HG02759 (cell line): ENCODE measurements around the gene TNP2.
A peak's percentile ranks its signal among the peaks of the same experiment; 100 is the strongest.
"Not testable (repeated sequence)": the region's sequence is repeated elsewhere in the genome, so short reads cannot be mapped to it uniquely, and the experiment has no call there.

Experiments
- ATAC-seq: cut with Tn5 transposase; IDR thresholded peaks from one replicate; pipeline ENCODE4 v1.9.1; 2021; ENCODE audit warnings: mild to moderate bottlenecking, moderate library complexity; ENCODE audit not compliant: unreplicated experiment

The TNP2 gene

DNA sequence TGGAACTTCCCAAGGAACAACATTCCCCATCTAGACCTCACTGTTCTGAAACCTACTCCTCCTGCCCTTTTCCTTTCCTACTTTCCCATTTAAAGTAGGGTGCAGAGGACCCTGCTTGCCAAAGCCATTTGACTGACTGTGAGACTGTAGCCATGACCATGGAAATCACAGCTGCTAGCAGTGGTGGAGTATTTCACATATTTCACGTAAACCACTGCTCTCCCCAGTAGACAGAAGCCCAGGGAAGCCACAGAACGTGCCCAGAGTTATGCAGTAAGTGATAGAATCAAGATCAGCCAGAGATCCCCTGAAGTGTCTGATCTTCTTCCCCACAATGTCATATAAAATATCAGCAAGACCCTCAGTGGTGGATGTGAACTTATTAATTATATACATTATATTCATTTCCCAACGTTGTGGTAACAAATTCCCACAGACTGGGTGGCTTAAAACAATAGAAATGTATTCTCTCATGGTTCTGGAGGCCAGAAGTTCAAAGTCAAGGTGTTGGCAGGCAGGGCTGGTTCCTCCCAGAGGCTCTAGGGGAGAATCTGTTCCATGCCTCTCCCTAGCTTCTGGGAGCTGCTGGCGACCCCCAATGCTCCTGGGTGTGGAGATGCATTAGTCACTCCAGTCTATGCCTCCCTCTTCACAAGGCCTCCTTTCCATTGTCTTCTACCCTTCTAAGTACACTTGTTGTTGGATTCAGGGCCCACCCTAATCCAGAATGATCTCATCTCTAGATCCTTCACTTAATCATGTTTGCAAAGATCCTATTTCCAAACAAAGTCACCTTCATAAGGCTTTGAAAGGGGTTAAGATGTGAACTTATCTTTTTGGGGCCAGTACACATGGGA is 32.7 kb upstream of the TNP2 start:
- no peak for ATAC-seq

- ATAC-seq = no peak
Observed at GRCh38 chr16:11300560-11300892, 31.4 kb upstream of the TNP2 start.

DNA sequence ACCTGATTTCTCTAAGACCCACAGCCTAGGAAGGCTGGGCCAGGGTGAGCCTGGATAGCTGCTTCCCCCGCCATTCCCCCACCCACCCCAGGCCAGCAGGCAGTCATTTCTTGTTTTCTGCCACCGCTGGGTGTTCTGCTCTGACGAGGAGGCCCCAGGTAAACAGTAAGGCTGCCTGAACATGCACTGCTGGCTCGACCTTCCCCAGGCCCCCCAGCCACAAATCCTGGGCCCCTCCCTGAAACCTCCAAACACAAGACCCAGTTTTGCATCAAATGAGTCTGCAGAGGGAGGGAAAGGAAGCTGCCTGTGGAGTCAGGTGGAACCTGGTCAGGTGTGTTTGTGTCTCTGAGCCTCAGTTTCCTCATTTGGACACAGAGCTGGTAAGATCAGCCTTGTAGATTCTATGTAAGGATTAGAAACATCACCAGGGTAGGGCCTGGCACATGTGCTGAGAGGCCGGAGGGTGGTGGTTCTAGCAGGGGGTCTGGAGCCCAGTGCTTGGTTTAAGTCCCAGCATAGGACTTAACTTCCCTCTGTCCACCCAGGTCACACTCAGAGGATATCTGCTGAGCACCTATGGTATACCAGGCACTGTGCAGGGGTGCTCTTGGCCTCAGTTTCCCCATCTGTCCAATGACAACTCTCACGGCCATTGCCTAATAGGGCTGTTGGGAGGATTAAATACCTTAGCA is 30.9 kb upstream of the TNP2 start:
- ATAC-seq = no peak

GRCh38 chr16:11298950-11299547 is 29.9 kb upstream of the TNP2 start:
- ATAC-seq = not testable (repeated sequence)

- ATAC-seq = no peak
Observed at GRCh38 chr16:11298143-11298900, 29.2 kb upstream of the TNP2 start.

DNA sequence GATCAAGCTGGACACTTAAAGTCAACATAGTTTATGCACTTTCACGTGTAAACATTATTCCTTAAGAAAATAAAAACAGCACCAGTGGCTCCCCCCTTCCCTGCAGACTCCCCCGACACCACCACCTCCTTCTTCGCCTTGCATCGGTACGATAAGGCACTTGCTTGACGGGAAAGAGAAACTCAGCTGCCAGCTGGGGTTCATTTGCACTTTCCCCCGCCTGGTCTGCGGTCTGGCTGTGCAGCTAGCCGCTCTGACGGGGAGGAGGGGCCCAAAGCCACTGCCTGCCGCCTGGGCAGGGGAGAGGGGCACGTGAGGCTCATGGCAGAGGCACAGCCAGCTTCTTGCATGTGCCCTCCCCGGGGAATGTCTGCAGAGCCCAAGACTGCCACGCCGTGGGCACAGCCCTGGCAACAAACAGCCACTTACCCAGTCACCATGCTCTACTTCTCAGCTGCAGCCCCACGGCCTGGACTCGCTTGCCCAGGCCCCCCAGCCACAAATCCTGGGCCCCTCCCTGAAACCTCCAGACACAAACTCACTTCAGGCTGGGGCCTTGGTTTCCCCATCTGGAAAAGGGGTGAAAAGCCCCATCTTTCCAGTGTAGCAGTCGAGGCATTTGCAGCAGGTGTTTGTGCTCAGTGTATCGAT is 28.5 kb upstream of the TNP2 start:
- peak; percentile 91 for ATAC-seq

GRCh38 chr16:11296706-11297491 is 27.8 kb upstream of the TNP2 start:
- ATAC-seq = peak; percentile 13

- ATAC-seq = no peak
Observed at GRCh38 chr16:11296351-11296705, 27.2 kb upstream of the TNP2 start.

GRCh38 chr16:11295672-11296071 is 26.5 kb upstream of the TNP2 start:
- ATAC-seq = no peak

DNA sequence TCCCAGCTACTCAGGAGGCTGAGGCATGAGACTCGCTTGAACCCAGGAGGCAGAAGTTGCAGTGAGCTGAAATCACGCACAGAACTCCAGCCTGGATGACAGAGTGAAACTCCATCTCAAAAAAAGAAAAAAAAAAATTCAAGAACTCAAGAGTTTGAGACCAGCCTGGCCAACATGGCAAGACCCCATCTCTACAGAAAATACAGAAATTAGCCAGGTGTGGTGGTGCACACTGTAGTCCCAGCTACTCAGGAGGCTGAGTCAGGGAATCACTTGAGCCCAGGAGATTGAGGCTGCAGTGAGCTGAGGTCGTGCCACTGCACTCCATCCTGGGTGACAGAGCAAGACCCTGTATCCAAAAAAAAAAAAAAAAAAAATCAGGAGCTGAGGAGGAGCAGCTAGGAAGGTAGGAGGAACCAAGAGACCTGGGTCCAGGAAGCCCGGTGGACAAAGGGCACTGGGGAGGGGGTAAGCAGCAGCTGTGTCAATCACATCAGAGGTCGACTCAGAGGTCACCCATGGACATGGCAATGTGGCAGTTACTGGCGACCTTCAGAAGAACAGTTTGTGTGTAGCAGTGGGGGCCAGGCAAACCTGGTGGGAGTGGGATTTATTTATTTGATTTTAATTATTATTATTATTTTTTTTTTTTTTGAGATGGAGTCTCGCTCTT is 23.1 kb upstream of the TNP2 start:
- ATAC-seq = no peak

DNA sequence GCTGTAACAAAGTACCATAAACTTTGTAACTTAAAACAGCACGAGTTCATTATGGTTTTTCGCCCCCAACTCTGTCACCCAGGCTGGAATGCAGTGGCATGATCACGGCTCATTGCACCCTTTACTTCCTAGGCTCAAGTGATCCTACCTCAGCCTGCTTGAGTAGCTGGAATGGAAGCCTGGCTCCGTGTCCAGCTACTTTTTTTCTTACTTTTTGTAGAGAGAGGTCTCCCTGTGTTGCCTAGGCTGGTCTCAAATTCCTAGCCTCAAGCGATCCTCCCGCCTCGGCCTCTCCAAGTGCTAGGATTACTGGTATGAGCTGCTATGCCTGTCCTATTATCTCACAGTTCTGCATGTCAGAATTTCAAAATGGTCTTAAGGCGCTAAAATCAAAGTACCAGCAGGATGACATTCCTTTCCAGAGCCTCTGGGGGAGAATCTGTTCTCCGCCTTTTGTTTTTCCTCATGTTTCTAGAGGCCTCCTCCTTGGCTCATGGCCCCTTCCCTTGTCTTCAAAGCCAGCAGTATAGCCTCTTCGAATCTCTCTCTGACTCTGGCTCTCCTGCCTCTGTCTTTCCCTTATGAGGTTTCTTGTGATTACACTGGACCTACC is 22.1 kb upstream of the TNP2 start:
- no peak for ATAC-seq

GRCh38 chr16:11290102-11290893 is 21.2 kb upstream of the TNP2 start:
- ATAC-seq = no peak

- ATAC-seq = not testable (repeated sequence)
Observed at GRCh38 chr16:11289696-11290095, 20.6 kb upstream of the TNP2 start.

GRCh38 chr16:11289202-11289601 is 20.1 kb upstream of the TNP2 start:
- ATAC-seq = no peak

DNA sequence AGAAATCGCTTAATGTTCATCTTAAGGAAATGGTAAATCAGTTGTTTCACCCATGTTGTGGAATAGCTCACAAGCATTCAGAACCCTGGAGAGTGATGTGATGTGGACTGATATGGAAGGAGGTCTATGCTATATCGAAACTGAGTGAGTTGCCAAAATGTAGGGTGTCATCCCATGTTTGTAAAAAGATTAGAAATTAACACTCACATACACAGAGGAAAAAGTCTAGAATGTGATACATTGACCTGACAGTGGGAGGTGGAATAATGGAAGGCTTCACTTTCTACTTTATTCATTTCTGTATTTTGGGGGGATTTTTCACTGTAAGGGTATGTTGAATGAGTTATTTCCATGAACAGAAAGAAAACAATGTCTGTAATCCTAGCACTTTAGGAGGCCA is 16.7 kb upstream of the TNP2 start:
- ATAC-seq = no peak

- no peak for ATAC-seq
Observed at GRCh38 chr16:11283820-11284248, 14.7 kb upstream of the TNP2 start.

- ATAC-seq = no peak
Observed at GRCh38 chr16:11280616-11281522, 11.7 kb upstream of the TNP2 start, which contains the start of gene PRM1. TSS of gene PRM1 (minus strand) at chr16:11281330. CDS start at chr16:11281238, 92 bp downstream.
